ENCODE results near the gene METTL27.
"Not testable (repeated sequence)": the region's sequence is repeated elsewhere in the genome, so short reads cannot be mapped to it uniquely, and the experiment has no call there.

The METTL27 gene

DNA sequence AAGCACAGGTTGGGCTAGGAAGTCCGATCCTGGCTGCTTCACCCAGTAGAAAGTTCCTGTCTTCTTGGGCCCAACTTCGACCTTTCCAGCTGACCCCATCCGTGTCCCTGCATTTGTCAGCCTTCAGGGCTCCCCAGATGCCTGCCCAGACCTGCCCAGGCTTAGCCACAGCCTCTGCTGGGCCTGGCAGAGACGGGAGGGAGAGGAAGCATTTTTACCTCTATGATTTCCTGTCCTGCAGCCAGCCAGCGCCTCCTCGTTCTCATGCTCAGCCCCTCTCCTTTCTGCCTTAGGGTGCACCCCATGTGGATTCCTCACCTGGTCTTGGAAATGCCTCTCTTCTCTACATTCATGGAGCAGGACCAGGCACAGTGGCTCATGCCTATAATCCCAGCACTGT, 3.7 kb downstream of the METTL27 start:
- no peak for DNase-seq

DNA sequence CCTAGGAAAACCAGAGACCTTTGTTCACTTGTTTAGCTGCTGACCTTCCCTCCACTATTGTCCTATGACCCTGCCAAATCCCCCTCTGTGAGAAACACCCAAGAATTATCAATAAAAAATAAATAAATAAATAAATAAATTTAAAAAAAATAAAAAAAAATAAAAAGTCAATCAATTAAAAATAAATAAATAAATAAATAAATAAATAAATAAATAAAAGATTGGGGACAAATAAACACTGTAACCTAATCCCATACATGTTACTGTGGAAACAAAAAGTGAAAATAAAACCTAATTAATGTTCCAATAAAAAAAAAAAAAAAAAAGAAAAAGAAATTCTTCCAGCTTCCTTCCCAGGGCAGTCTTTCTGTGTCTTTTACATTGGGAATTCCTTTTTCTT, 5.1 kb downstream of the METTL27 start:
- not testable (repeated sequence) for DNase-seq

- no peak for DNase-seq
These were observed 7.6 kb downstream of the METTL27 start for GRCh38 chr7:73834626-73835191.

GRCh38 chr7:73833251-73833919, 8.9 kb downstream of the METTL27 start:
- DNase-seq = no peak

- no peak for DNase-seq
These were observed 9.5 kb downstream of the METTL27 start for GRCh38 chr7:73832806-73833205.

- DNase-seq = no peak
These were observed 10.3 kb downstream of the METTL27 start for GRCh38 chr7:73831834-73832651.

DNA sequence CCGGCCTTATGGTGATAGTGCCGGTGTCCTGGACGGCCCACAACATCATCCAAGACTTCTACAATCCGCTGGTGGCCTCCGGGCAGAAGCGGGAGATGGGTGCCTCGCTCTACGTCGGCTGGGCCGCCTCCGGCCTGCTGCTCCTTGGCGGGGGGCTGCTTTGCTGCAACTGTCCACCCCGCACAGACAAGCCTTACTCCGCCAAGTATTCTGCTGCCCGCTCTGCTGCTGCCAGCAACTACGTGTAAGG, 10.8 kb downstream of the METTL27 start:
- DNase-seq = no peak

GRCh38 chr7:73830681-73831583, 11.4 kb downstream of the METTL27 start, which contains the start of gene CLDN4:
CLDN4 (plus strand) TSS chr7:73830996; CDS start chr7:73831202, 206 bp downstream.
- no peak for DNase-seq

DNA sequence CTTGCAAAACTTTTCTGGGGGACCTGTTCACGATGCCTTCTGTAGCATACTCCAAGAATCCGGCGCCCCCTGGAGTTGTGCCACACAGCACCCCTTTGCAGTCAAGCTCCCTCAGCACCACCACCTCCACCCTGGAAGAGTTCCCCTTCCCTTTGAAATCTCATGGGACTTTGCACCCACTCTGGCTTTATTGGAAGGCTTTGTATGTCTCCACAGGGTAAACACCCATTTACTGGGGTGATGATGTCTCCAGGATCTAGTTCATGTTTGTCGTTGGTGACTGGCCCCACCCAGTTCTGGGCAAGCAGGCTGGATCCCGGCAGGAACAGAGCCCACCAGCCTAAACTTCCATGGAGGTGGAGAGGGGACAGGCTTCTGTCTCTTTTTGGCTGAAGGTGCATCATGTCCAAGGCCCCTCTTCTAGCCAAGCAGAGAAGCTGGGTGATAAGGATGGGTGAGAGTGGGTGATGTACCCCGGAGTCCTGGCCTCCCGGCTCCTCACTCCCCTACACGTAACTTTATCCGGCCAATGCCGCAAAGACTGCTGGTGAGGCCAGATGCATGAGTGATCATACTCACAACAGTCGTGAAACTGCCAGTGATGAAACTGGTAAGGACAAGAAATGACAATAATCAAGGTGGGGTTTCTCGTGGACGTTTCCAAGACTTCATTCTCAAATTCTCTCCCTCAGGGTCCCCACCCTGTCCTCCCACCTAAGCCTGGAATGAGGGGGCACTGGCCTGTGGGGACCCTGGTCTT, 12.2 kb downstream of the METTL27 start:
- DNase-seq = no peak

GRCh38 chr7:73829505-73829904, 12.8 kb downstream of the METTL27 start:
- DNase-seq = no peak

- no peak for DNase-seq
These were observed 13.3 kb downstream of the METTL27 start for GRCh38 chr7:73828972-73829371.

GRCh38 chr7:73828107-73828803, 14.1 kb downstream of the METTL27 start:
- peak; percentile 77 for DNase-seq

GRCh38 chr7:73827567-73828106, 14.7 kb downstream of the METTL27 start:
- peak; percentile 72 for DNase-seq

DNA sequence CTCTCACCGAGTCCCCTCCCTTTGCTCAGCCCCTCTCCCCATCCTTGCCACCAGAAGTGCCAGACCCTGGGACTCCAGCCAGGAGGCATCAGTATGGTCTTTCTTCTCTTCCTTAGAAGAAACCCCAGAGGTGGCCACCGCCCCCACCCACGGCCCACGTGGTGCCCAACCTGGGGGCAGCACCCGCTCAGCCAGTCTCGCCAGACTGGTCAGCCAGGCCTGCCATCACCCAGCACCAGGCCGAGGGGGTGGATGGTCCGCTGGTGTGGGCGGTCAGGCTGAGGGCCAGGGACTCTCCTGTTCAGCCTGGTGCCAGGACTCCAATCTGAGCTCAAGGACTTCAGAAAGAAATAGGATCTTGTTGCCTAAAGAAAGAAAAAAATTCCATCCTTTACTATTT, 17.3 kb downstream of the METTL27 start:
- no peak for DNase-seq

DNA sequence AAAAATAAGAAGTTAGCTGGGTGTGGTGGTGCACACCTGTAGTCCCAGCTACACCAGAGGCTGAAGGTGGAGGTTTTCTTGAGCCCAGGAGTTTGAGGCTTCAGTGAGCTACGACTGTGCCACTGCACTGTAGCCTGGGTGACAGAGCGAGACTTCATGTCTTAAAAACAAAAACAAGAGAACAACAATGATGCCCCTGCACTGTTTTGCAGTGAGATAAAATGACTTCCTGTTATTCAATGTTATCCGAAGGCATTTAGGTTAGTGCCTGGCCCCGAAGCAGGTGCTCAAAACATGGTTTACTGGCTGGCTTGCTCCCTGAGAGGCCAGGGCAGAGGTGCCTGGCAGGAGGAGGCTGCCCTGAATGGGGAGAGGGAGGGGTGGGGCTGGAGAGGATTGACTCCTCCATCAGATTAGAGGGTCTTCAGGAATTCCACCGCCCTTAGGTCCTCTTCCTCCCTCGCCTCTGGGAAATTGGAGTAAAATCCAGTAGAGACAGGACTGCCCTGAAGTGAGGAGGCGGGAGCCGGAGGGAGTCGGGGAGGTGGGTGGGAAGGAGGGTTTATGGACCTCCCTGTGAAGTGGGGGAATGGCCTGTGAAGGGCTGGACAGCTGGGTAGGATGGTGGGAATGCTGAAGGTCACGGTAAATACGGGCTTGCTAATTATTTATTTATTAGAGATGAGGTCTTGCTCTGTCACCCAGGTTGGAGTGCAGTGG, 18.3 kb downstream of the METTL27 start:
- no peak for DNase-seq

GRCh38 chr7:73823257-73823656, 19.1 kb downstream of the METTL27 start:
- DNase-seq = no peak

DNA sequence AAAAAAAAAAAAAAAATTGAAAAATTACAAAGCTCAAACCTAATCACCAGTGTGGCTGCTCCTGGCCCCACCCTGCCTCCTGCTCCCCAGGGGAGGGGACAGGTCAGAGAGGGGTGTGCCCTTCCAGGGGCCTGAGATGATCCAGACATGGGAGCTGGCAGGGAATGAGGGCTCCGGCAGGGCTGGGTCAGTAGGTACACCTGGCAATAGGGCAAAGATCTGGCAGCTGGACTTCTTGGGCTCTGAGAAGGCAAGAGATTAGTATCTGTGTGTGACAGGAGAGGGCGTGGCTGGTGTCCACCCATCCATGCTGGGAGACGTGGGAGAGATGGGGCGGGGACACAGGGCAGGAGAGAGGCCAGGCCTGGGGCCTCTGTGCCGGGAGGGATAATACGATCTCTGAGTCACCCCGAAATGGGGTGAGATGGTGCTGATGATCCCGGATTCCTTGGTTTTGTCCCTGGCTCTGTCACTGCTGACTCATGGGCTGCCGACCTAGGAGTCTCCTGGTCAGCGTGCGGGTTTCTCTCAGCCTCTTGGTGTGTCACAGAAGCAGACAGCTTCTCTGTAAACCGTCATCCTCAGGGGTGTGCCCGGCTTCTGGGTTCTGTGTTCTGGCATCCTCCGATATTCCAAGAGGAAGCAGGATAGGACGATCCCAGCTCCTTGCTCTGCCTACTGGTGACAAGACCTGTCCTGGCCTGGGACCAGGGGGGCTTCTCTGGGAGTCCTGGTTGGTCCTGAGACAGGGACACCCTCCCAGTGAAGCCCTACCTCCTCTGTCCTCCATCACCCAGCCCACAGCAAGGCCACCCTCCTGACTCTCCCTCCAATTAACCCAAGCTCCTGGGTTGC, 19.8 kb downstream of the METTL27 start:
- peak; percentile 48 for DNase-seq

- not testable (repeated sequence) for DNase-seq
These were observed 20.6 kb downstream of the METTL27 start for GRCh38 chr7:73821597-73822285.

- no peak for DNase-seq
These were observed 22.3 kb downstream of the METTL27 start for GRCh38 chr7:73820013-73820412.
